SJCRH30 (cell line): Measurements from ENCODE around the gene IGSF21. TPM values are rescaled to one million over a fixed set of nuclear protein-coding genes. Genes with fewer than 3 reads are reported as not detected.
"Not testable (repeated sequence)": the region's sequence is repeated elsewhere in the genome, so short reads cannot be mapped to it uniquely, and the experiment has no call there.

Experiments
- DNase-seq, 2 experiments: peaks; one replicate each; pipeline ENCODE4 v3.0.0-alpha.2; 2015 to 2020
- H3K27ac ChIP-seq: fragments of 250-450 bp; sonication (Bioruptor Pico); 2 replicates; pipeline ENCODE4 v1.5.1; 2020; ENCODE audit warnings: mild to moderate bottlenecking, moderate library complexity
- H3K27me3 ChIP-seq: fragments of 250-450 bp; sonication (Bioruptor Pico); 2 replicates; pipeline ENCODE4 v1.5.1; 2020; ENCODE audit warnings: mild to moderate bottlenecking, moderate library complexity
- H3K36me3 ChIP-seq: fragments of 250-450 bp; sonication (Bioruptor Pico); 2 replicates; pipeline ENCODE4 v1.5.1; 2020; ENCODE audit warnings: mild to moderate bottlenecking, moderate library complexity
- H3K4me1 ChIP-seq: fragments of 250-450 bp; sonication (Bioruptor Pico); 2 replicates; pipeline ENCODE4 v1.5.1; 2020; ENCODE audit warnings: mild to moderate bottlenecking, moderate library complexity
- H3K4me3 ChIP-seq: fragments of 250-450 bp; sonication (Bioruptor Pico); 2 replicates; pipeline ENCODE4 v1.5.1; 2020; ENCODE audit warnings: mild to moderate bottlenecking, moderate library complexity
- H3K9me3 ChIP-seq: fragments of 250-450 bp; sonication (Bioruptor Pico); replicated peaks from 2 replicates; pipeline ENCODE4 v1.5.1; 2020; ENCODE audit warnings: mild to moderate bottlenecking, moderate library complexity
- total RNA-seq: library from RNA; depleted of rRNA; stranded (reverse); fragments of >200 nt; shearing (Covaris generic); gene quantifications from 2 replicates; pipeline ENCODE4 v1.2.3, GENCODE V29; 2014

The IGSF21 gene
- total RNA-seq, 1 experiment from 2014 or later = not detected

DNA sequence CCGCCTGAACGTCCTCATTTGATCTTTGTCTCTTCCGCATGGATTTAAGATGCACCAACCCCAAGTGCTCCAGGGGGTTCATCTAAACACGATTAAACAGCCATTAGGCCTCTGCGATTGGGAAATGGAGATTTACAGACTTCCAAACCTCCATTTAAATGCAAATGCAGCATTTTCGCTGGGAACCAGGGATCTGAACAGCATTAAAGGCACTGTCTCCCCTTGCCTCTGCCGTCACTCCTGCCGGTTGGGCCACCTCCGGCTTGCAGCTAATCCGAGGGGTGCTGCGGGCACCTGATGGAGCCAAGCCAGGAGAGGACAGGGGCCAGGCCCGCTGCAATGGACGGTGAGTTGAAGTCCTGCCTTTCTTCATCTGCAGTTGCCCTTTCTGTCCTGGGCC, 302.8 kb downstream of the IGSF21 start:
- Histone ChIP-seq H3K9me3 (no peaks in the 10 kb centered on the region), H3K4me3 (no peak overlapping the region)

DNA sequence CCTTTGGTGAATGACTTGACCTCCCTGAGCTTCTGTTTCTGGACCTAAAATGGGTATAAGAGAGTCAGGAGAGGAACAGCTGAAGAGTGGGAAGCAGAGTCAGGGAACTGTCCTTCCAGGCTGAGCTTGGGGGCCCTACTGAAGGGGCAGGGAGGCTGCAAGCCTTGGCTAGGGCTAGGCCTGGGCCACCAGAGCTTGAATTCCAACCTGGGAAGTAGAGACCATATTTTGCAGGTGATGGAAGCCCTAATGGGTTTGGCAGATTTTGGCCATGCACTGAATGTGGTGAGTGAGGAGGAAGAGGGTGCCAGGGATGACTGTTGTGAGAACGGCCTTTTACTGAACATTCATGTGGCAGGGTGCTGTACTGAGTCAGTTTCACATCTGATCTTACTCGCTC, 303.7 kb downstream of the IGSF21 start:
- H3K36me3 ChIP-seq = no peaks in the 10 kb centered on the region
- H3K4me3 ChIP-seq = no peak overlapping the region
- no peaks in the 10 kb centered on the region for H3K4me1 ChIP-seq
- H3K27me3 ChIP-seq = peaks cover 23% of the 10 kb centered on the region
- DNase-seq = no peak
- H3K27ac ChIP-seq = no peak overlapping the region
- no peaks in the 10 kb centered on the region for H3K9me3 ChIP-seq

More for the DNA sequence above, 302.8 kb downstream of the IGSF21 start:
- no peak for DNase-seq
- Histone ChIP-seq H3K27me3 (peaks cover 23% of the 10 kb centered on the region), H3K27ac (no peak overlapping the region), H3K4me1 (no peaks in the 10 kb centered on the region), H3K36me3 (no peaks in the 10 kb centered on the region)

DNA sequence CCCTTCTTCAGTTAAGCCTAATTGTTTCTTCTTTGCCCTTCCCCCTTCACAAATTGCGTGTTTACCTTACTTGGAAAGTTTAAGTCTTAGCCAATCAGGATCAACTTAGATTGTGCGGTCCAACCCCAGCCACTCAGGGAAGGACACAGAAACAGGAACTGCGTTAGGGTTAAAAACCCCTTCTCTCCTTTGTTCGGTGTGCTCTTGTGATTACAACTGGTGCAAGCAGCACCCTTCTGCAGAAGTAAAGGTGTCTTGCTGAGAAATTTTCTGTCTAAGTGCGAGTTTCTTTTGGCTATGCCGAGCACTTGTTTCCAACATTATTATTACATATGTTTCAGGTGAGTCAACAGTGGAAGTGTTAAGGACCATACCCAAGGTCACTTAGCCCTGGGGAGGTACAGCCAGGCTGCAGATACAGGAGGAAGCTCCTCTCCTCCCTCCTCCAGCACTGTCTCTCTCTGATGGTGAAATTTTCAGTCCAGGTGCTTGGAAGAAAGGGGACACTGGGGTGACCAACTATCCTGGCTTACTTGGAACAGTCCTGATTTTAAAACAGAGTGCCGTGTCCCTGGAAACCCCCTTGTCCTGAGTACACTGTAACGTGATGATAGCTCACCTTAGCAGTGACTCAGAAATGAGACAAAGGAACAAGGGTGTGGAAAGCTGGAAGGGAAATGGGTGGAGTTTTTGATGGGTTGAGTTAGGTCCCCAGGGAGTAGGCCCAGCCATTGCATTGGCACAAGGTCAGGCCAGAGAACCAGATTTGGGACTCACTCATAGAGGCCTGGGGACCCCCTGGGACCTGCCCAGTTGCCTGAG, 304.4 kb downstream of the IGSF21 start:
- no peak for DNase-seq
- H3K27ac ChIP-seq = no peak overlapping the region
- no peaks in the 10 kb centered on the region for H3K9me3 ChIP-seq
- no peaks in the 10 kb centered on the region for H3K4me1 ChIP-seq
- H3K4me3 ChIP-seq = no peak overlapping the region
- no peaks in the 10 kb centered on the region for H3K36me3 ChIP-seq
- peaks cover 29% of the 10 kb centered on the region for H3K27me3 ChIP-seq

DNA sequence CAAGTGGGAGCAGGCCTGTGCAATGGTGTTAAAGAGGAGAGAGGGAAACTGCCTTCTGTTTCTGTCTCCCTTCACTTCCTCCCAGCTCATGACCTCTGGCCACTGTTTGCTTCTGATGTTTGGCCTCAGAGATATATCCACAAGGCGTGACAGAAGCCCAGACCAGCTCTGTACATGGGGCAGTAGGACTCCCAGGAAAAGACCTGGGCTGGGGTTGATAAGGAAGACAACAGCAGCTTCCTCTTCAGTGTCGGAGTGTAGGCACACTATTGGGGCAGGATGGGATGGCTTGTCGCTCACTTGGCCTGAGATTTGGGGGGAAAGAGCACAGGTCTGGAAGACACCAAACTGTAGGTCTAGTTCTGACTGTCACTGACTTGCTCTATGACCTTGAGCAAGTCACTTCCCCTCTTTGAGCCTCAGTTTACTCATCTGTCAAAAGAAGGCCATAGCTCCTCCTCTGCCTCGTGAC, 305.3 kb downstream of the IGSF21 start:
- H3K27me3 ChIP-seq = peaks cover 25% of the 10 kb centered on the region

DNA sequence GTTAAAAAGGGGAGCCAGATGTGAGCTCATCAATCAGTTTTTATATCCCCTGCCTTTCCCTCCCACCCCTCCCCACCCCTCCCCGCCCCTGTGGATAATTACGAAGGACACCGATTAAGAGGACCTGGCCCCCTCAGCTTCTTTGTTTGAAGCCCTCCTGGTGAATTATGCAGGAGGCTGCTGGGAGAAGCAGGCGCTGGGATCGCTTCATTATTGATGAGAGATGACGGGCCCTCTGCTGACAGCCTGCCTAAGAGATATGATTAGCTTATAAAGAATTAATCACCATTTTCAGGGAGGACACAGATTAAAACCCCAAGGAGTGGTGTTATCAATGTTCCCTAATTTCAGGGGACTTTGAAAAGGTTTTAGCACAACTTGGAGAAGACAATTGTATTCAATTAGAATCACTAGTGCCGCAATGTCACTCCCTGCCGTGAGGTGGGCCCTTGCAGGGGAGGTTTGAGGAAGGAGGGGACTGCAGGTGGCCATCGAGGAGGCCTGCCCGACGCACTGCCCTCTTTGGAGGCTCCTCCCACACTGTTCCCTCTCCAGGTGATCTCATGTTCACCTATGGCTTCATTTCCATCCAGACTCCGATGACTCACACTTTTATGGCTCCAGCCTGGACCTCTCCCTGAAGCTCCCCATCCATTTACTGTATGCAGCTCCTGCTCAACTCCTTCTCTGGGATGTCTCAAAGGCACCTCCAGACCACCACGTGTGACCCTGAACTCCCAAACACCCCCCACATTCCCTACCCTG, 306.1 kb downstream of the IGSF21 start:
- Histone ChIP-seq H3K4me3 (no peak overlapping the region), H3K27me3 (peaks cover 25% of the 10 kb centered on the region), H3K27ac (no peak overlapping the region), H3K4me1 (no peaks in the 10 kb centered on the region), H3K36me3 (no peaks in the 10 kb centered on the region), H3K9me3 (no peaks in the 10 kb centered on the region)
- no peak for DNase-seq

More for the DNA sequence above, 305.3 kb downstream of the IGSF21 start:
- no peak for DNase-seq
- Histone ChIP-seq H3K9me3 (no peaks in the 10 kb centered on the region), H3K4me3 (no peak overlapping the region), H3K27ac (no peak overlapping the region), H3K36me3 (no peaks in the 10 kb centered on the region), H3K4me1 (no peaks in the 10 kb centered on the region)

DNA sequence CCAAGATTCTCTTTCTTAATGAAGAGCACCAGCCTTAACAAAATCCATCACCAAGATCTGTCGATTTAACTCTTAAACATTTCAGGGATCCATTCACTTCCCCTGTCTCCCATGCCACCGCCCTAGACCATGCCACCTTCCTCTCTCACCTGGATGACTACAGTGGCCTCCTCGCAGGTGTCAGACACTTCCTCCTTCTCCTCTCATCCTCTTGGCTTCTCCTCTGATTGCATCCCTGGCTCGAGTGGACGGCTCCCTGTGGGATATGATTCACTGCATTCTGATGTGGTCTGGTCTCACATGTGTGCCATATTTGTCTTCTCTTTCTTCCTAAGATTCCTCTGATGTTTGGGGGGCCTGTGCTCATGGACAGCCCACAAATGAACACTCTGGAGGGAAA, 306.7 kb downstream of the IGSF21 start:
- peaks cover 25% of the 10 kb centered on the region for H3K27me3 ChIP-seq
- H3K9me3 ChIP-seq = no peaks in the 10 kb centered on the region
- no peak for DNase-seq
- H3K4me3 ChIP-seq = no peak overlapping the region
- no peaks in the 10 kb centered on the region for H3K4me1 ChIP-seq
- no peaks in the 10 kb centered on the region for H3K36me3 ChIP-seq
- H3K27ac ChIP-seq = no peak overlapping the region

GRCh38 chr1:18414872-18415447, 307.4 kb downstream of the IGSF21 start:
- no peak for DNase-seq
- no peak overlapping the region for H3K4me3 ChIP-seq
- H3K9me3 ChIP-seq = no peaks in the 10 kb centered on the region
- H3K36me3 ChIP-seq = no peaks in the 10 kb centered on the region
- H3K27me3 ChIP-seq = peaks cover 21% of the 10 kb centered on the region
- H3K4me1 ChIP-seq = no peaks in the 10 kb centered on the region
- no peak overlapping the region for H3K27ac ChIP-seq

- Histone ChIP-seq H3K27ac (no peak overlapping the region), H3K4me1 (no peaks in the 10 kb centered on the region), H3K27me3 (peaks cover 16% of the 10 kb centered on the region), H3K4me3 (no peak overlapping the region), H3K36me3 (no peaks in the 10 kb centered on the region), H3K9me3 (no peaks in the 10 kb centered on the region)
- DNase-seq = no peak
Measured at GRCh38 chr1:18415448-18416027, 307.9 kb downstream of the IGSF21 start.

GRCh38 chr1:18416126-18416525, 308.5 kb downstream of the IGSF21 start:
- DNase-seq, H3K36me3 ChIP-seq, H3K27ac ChIP-seq, H3K4me1 ChIP-seq, H3K4me3 ChIP-seq, H3K9me3 ChIP-seq: not testable (repeated sequence)
- peaks cover 12% of the 10 kb centered on the region; the same call in 1 of the 2 replicates for H3K27me3 ChIP-seq

GRCh38 chr1:18417316-18418269, 310.0 kb downstream of the IGSF21 start:
- no peaks in the 10 kb centered on the region for H3K36me3 ChIP-seq

GRCh38 chr1:18419113-18419844, 311.7 kb downstream of the IGSF21 start:
- Histone ChIP-seq H3K9me3 (no peaks in the 10 kb centered on the region), H3K27me3 (0 out of 2 replicates have a peak, but pooled peaks cover 10% of the 10 kb centered on the region), H3K4me1 (no peaks in the 10 kb centered on the region), H3K4me3 (no peak overlapping the region), H3K36me3 (no peaks in the 10 kb centered on the region), H3K27ac (no peak overlapping the region)
- DNase-seq = no peak

More at GRCh38 chr1:18417316-18418269, 310.0 kb downstream of the IGSF21 start:
- H3K4me1 ChIP-seq = no peaks in the 10 kb centered on the region
- H3K9me3 ChIP-seq = no peaks in the 10 kb centered on the region
- no peak overlapping the region for H3K27ac ChIP-seq
- 0 out of 2 replicates have a peak, but pooled peaks cover 10% of the 10 kb centered on the region for H3K27me3 ChIP-seq
- no peak for DNase-seq
- H3K4me3 ChIP-seq = no peak overlapping the region

DNA sequence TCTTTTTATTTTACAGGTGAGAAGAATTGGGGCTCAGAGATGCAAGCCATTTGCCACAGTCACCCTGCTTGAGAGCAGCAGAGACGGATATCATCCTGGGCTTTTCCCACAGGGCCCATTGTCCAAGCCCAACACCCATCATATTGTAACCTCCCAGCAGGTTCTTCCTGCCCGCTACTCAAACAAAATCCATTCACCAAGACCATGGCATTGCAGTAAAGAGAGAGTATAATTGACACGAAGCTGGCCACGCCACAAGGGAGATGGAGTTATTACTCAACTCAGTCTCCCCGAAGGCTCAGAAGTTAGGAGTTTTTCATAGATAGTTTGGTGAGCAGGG, 312.2 kb downstream of the IGSF21 start:
- Histone ChIP-seq H3K4me1 (no peaks in the 10 kb centered on the region), H3K4me3 (no peak overlapping the region), H3K27ac (no peak overlapping the region), H3K27me3 (0 out of 2 replicates have a peak, but pooled peaks cover 10% of the 10 kb centered on the region), H3K9me3 (no peaks in the 10 kb centered on the region), H3K36me3 (no peaks in the 10 kb centered on the region)
- no peak for DNase-seq

DNA sequence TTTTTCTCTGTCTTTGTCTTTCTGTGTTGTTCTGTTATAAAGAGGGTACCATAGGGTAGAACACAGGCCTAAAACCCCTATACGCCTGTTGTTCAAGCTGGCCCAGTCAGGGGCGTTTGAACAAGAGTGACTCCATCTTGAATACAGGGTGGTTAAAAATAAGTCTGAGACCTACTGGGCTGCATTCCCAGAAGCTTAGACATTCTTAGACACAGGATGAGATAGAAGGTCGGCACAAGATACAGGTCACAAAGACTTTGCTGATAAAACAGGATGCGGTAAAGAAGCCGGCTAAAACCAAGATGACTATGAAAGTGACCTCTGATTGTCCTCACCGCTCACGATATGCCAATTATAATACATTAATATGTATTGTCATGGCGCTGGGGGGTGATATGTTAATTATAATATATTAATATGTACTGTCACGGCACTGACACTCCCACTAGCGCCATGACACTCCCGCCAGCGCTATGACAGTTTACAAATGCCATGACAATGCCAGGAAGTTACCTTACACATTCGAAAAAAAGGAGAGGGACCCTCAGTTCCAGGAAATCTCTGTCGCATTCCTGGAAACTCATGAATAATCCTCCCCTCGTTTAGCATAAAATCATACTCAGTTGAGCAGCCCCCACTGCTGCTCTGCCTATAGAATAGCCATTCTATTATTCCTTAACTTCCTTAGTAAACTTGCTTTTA, 314.6 kb downstream of the IGSF21 start:
- Histone ChIP-seq H3K4me3 (no peak overlapping the region), H3K4me1 (no peaks in the 10 kb centered on the region), H3K9me3 (no peaks in the 10 kb centered on the region), H3K27me3 (0 out of 2 replicates have a peak, but pooled peaks cover 4% of the 10 kb centered on the region), H3K27ac (no peak overlapping the region), H3K36me3 (no peaks in the 10 kb centered on the region)
- no peak for DNase-seq
